Stimulated activated naive CD4-positive, alpha-beta T cell treated with Interleukin-2 at 50 U/mL for 16 hours (primary cell): ENCODE data around the gene CNTN1.
"Not testable (repeated sequence)": the region's sequence is repeated elsewhere in the genome, so short reads cannot be mapped to it uniquely, and the experiment has no call there.

Experiments
- DNase-seq: peaks from one replicate; lab custom pipeline; 2025; lab: John Stamatoyannopoulos, UW

The CNTN1 gene

DNA sequence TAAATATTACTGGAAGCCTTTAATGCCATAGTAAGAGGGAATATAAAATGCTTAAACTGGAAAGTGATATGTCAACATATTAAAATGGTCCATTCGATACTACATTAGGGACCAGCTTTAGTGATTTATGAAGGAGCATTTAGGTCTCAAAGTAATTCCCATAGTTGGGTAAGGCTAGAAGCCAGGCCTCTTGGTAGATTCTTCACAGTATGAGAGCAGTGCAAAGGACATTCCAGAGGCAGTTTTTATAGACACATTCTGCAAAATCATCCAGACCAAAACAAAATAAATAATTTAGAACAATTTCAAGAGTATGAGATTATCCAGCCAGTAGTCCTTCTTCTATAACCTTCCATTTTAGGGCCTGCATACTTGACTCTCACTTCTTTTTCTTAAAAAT lies 353.3 kb downstream of the CNTN1 start:
- no peak for DNase-seq

DNA sequence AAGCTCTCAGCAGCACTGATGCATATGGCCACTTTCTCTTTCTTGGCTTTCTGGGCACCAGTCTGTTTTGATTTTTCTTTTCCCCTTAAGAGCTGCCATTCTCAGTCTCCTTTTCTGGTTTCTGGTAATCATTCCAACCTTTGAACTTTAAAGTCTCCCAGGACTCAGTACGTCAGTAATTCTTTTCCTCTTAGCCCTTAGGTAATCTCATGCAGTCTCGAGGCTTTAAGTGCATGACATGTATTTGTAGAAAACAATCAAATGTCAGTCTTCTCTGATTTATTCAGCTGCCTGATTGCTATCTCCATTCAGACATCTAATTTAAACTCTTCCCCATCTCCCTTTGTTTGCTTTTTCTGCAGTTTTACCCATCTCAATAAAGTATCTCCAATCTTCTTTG lies 356.8 kb downstream of the CNTN1 start:
- DNase-seq = no peak

DNA sequence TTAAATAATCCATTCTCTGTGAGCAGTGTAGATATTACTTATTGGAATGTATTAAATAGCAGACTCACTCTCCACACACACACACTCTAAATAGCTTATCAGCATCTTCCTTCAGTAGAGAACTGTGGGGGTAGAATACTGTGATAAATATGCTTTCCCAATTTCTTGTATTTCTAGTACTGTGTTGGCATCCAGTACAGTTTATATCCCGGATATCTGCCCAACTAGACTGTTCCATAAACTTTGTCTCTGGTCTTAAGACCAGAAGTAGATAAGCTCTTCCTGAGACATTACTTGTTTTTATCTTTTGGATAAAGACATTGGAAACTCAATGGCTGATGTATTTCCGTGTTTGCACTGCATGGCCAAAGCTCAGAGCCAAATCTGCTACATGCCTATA lies 359.7 kb downstream of the CNTN1 start:
- no peak for DNase-seq

DNA sequence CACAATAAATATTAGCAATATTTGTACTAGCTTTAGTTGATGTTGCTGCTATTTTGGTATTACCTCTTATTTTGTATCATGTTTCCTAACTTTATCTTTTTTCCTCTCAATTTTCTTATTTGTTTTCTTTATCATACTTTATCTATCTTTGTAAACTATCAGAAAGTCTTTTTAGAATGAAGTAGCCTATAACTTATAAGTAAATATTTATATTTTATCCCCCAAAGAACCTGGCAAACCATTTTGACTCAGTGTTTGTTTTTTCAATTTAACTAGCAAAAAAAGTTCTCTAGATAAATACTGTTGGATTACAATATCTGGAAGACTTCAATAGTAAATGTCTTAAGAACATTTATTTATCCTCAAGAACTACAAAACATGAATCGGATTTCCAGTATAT lies 360.2 kb downstream of the CNTN1 start:
- DNase-seq = no peak

DNA sequence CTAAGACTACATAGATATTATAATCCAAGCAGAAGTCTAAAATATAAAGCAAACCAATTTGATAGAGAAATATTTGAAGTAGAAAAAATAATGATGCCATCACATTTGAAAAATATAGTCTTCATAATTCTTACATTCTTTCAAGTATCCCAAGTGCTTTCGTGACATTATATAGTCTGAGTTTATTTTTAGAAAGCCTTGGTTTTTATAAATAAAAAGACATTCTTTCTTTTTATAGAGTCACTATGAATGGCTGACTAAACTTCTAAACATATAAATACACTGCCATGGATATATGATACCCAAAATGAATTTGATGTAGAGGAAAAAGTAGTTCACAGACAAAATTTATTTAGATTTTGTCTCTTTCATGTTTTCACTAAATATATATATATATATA lies 360.8 kb downstream of the CNTN1 start:
- DNase-seq = no peak

DNA sequence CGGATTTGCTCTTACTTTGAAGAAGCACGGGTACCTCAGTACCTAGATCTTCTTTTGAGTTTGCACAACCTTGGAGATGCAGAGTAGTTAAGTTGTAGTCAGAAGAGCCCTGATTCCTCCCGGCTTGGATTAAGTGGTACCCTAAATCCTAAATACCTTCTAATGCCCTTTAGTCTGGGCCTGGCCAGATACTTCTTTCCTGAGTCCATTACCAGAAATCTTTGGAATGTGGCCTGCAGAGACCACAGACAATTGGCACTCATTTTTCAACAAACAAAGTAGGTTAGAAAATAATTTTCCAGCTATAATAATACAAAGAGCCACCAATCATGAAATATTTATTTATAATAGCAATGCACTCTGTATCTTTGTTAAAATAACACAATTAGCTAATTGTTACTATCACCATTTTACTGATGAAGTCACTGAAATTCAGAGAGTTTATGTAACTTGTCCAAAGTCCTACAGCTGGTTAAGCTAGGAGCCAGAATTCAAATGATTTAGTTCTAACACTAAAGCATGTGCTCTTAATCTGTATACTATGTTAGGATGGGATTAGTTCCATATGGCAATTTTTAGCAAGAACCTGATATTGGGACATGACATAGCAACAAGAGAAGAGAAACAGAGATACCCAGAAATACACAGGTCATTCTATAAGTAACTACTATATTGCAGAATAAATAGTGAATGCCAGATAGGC lies 363.8 kb downstream of the CNTN1 start:
- no peak for DNase-seq

DNA sequence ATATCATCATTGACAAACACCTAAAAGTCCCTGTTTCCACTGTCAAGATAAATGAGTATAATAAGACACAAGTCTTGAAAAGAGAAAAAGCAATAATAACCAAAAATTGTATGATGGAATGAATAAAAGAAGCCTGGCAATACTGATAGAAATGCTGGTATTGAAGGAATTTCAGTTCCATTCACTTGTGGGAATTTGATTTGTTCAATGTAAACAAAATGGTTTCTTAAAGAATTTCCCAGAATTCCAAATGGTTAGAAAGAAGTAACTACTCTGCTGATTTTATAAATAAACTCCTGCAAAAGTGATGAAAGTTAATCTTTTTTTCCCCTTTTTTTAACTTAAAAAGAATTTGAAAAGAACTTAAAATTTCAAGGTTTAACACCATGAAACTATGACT lies 366.0 kb downstream of the CNTN1 start:
- no peak for DNase-seq

DNA sequence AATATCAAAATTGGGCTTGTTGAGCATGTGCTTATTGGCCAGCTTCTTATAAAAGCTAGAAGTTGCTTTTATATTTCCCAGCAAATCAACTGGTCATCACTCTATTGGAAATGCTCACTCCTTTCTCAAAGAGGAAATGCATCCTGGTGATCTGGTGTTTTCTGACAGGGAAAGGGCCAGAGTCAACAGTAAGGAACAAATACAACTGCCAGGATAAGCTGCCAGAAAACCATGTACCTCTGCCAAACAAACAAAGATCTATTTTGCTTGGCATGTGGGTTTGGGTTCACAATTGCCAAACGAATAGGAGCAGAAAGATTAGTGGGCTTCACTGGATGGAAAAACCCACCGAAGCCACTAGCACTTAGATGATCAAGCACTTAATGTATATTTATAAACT lies 369.0 kb downstream of the CNTN1 start:
- no peak for DNase-seq

DNA sequence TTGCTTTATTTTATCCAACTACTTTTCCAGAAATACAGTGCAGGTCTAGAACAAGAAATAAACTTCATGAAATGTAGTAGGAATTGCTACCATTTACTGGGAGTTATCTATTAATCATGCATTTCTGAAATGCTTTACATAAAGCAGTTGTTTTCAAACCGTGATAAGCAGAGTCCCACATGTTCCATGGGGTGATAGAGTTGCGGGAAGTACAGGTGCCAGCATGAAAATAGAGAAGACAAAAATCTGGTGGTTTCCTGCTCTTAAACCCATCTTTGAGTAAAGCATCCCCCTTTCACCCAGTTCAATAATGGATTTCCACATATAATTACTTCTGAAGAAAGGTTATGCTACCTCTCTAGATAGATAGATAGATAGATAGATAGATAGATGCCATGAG lies 372.2 kb downstream of the CNTN1 start:
- no peak for DNase-seq

DNA sequence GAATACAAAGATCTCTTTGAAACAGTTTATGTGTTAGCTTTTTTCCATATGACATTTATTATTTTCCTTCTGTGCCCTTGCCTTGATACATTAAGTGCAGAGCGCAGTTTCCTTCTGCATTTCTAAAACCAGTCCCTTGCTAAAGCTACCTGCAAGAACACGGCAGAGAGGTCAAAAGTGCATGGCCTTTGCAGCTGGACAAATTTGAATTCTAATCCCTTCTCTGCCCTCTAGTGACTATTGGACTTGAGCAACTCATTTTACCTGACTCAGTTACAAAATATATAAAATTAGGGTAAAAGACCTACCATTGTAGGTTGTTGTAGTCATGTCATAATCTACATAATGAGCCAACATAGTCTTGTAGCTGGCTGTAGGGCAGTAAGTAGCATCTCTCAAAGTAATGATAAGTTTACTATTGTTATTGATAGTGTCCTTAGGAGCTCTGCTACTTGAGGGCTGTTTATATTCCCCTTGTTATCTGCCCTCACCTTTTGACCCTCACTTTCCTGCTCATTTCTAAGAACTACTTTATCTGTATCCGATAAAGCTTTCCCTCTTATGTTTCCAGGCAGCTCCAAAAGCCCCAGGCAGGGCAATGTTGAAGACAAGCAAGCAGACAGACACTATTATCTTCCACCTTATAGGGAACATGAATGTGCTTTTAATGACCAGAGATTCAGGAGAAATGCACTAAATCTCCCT lies 375.9 kb downstream of the CNTN1 start:
- DNase-seq = no peak

DNA sequence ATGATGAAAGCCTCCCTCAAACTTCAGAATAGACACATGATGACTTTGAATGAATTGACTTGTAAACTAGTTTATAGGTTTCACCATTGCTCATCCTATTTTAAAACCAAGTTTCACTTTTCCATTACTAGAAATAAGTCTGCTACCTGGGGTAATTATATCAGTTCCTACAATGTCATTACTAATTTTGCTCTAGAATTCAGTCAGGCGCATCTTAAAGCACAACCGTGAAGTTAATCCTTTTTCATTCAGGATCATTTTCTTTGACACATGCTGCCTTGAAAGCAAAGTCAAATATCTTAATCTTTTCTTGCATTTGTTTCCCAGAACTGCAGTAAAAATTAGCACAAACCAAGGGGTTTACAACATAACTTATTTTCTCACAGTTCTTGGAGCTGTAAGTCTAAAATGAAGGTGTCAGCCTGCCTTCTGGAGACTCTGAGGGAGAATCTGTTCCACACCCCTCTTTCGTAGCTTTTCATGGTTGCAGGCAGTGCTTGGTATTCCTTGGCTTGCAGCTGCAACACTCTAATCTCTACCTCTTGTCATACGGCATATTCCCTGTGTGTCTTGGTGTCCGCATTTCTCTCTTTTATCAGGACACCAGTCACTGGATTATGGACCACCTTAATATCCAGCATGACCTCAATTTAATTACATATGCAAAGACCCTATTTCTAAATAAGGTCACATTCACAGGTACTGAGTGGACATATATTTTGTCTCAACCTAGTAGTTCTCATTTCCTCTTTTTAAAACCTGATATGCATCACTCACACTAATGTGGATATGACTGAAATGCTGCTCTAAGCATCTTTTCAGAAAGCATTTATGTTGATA lies 381.6 kb downstream of the CNTN1 start:
- DNase-seq = no peak

DNA sequence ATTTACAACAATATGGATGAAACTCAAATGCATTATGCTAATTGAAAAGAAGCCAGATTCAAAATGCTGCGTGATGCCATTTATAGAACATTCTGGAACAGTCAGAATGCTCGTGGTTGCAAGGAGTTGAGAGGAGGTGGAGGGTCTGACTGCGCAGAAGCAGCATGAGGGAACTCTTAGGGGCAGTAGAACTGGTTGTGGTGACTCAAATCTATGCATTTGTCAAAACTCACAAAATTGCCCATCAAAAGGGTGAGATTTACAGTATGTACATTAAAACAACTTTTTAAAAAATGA lies 382.2 kb downstream of the CNTN1 start:
- no peak for DNase-seq

DNA sequence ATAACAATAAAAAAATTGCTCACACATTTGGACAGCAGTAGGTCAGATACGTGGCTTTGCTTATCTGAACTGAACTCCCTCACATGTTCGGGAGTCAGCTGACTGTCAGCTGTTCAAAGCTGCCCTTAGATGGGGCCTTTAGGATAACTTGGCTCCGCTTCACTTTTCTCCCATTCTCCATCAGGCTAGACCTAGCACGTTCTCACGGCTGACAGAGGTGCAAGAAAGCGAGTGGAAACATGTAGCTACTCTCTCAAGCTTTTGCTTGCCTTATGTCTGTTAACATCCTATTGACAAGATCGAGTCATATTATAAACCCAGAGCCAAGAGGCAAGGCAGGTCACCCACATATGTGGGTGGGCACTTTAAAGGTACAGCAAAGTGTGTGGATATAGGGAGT lies 383.9 kb downstream of the CNTN1 start:
- no peak for DNase-seq

DNA sequence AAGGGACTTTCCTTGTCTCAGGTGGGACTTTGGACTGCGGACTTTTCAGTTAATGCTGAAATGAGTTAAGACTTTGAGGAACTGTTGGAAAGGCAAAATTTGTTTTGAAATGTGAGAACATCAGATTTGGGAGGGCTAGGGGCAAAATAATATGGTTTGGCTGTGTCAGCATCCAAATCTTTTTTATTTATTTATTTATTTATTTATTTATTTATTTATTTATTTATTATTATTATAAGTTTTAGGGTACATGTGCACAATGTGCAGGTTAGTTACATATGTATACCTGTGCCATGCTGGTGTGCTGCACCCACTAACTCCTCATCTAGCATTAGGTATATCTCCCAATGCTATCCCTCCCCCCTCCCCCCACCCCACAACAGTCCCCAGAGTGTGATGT lies 389.0 kb downstream of the CNTN1 start:
- DNase-seq = not testable (repeated sequence)

DNA sequence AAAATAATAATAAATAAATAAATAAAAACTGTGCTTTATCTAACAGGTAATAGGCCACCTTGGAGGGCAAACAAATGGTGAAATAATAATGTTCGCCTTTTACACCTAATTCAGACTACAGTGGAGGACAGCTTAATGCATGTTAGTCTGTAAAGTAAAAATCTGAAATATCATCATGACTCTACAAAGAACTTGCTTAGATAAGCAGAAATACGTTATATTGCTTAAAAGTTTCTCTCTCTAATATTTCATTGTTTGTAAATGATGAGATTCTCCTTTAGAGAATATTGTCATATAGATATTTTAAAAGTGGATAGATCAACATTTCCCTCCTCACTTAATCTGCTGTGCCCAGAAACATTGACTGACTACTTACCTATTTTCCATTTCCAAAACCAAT lies 397.2 kb downstream of the CNTN1 start:
- DNase-seq = no peak

DNA sequence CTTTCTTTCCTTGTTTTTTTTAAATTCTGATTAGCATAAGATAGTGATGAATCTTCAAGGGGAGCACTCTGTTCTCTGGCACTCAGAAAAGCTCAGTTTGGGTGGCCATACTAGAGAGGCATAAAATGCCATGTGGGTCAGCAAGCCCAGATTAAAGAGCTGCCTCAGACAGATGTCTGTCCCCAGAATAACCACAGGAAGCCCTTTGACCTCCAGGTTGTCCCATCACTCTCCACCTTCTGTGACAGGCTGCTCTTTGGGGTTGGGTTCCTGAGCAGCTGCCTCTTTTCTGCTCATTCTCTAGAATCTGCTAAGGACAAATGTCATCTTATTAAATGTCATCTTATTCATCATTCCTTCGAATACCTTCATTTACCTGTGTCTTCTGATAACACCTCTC lies 399.9 kb downstream of the CNTN1 start:
- DNase-seq = no peak

DNA sequence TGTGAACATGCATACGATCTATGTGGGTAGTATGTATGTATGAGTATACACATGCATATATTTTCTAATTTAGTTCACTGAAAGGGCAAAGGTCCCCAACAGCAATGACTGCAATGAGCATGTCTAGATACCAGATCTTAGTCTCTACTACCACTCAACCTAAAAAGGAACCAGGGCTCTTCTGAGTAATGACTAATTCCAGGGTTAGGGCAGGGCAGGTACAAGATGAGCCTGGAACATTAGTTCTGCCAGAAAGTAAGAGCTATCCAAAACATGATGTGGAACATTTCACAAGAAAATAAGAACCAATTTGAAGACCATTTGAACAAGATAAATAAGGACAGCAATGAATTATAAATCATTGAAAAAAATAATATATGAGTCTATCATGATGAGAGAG lies 404.6 kb downstream of the CNTN1 start:
- DNase-seq = no peak

DNA sequence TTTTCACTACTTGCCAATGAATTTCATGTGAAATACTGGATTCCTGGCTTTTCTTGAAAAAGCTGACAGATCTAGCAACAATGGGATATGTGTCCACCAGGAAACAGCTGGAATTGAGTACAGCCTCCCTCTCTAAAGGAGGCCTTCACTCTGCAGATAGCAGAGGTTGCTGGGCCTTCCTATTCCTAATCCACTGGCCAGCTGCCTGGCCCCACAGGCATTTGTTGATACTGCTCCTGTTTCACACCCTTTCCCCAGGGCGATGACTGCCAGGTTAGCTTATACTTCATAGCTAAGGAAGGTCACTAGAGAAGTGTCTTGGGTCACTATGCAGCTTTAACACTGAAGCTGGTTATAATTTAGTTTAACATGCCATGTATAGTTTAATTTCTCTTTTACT lies 408.3 kb downstream of the CNTN1 start:
- DNase-seq = no peak

DNA sequence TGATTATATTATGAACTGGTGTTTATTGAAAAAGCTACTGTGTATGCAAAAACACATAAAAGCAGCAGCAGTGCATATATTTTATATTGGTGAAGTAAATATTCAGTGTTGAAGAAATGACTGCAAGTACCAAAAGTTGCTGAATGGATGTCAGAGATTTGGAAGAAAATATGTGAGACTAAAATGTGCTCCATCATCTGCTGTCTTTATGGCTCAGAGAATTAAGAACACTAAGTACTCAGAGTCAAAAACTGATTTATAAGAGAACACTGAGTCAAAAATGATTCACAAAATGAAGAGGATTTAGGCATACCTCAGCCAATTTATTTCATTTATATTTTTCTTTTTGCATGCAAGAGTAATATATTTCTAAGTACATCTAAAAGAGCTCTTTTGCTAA lies 409.6 kb downstream of the CNTN1 start:
- DNase-seq = no peak

DNA sequence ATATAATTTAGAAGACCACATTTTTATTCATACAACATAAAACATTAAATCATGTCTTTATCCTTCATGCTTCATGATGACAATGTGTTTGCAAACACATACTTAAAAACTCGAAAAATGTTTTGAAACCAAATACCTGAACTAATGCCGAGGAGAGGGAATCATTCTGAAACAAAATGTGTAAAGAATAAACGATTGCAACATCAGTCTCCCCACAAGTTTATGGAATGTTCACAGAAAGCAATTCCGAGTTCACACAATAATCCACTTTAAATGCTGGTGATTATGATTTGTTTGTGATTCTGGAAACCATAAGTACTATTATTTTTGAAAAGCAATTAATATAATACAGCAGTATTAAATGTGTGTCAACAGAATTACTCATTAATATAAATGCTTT lies 411.4 kb downstream of the CNTN1 start:
- DNase-seq = no peak

DNA sequence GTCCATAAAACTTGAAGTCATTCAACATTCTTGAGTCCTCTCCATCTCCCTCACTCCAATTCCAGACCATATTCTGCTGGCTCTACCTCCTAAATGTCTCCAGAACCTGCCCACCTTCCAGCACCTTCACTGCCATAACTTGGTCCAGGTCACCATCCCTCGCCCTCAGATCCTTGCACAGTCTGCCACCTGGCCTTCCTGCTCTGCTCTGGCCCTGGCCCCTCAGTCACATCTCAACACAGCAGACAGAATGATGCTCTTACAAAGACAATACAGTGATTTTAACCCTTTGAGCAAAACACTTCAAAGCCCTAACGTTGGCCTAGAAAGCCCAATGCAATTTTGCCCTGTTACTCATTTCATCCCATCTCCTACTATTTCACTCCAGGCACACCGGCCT lies 414.1 kb downstream of the CNTN1 start:
- DNase-seq = no peak

DNA sequence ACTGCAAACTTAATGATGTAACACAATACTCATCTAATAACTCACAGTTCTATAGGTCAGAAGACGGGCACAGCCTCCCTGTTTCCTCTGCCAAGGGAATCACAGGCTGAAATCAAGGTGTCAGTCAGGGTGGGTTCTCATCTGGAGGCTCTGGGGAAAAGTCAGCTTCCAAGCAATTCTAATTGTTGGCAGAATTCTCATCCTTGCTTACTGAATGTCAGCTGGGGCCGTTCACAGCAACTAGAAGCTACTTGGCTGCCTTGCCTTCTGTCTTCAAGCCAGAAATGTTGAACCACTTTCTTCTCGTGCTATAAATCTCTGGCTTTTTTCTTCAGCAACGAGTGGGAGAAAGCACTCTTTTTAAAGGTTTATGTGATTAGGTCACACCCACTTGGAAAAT lies 415.8 kb downstream of the CNTN1 start:
- no peak for DNase-seq

DNA sequence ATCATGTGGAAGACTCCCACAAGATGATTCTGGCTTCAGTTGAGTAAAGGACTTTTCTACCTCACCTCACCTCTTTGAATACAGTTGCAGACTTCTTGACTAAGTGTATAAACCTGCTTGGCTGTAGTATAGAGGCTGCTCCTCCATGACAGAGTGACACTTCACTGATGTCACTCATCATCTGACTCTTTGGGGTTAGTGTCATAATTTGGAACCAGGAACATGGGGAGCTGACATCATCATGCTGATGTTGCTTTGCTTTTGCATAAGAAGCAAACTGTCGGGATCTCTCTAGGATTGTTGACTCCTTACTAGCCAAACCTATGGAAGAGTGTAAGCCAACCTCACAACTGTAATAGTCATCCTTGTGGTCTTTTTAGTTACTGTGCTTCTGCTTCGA lies 420.7 kb downstream of the CNTN1 start:
- DNase-seq = no peak
